Esophagus mucosa (tissue), 1 donor: ENCODE measurements around the gene ARPC1A. TPM values are rescaled to one million over a fixed set of nuclear protein-coding genes. Genes with fewer than 3 reads are reported as not detected.
A peak's percentile ranks its signal among the peaks of the same experiment; 100 is the strongest.
"Not testable (repeated sequence)": the region's sequence is repeated elsewhere in the genome, so short reads cannot be mapped to it uniquely, and the experiment has no call there.

Source experiments
- ATAC-seq: fragments of 200-7000 bp; cut with Tn5 transposase; one replicate; pipeline ENCODE4 v1.9.1; 2020
- total RNA-seq: library from RNA; stranded (reverse); gene quantifications from one replicate; pipeline ENCODE4 v1.2.4, GENCODE V29; 2023
- donor health status: DM: yes; HTN: yes; CAD: no.

The ARPC1A gene
- total RNA-seq, 1 donor from 2014 or later: 182 TPM

GRCh38 chr7:99371376-99371920, 45.8 kb downstream of the ARPC1A start:
- ATAC-seq: no peak

DNA sequence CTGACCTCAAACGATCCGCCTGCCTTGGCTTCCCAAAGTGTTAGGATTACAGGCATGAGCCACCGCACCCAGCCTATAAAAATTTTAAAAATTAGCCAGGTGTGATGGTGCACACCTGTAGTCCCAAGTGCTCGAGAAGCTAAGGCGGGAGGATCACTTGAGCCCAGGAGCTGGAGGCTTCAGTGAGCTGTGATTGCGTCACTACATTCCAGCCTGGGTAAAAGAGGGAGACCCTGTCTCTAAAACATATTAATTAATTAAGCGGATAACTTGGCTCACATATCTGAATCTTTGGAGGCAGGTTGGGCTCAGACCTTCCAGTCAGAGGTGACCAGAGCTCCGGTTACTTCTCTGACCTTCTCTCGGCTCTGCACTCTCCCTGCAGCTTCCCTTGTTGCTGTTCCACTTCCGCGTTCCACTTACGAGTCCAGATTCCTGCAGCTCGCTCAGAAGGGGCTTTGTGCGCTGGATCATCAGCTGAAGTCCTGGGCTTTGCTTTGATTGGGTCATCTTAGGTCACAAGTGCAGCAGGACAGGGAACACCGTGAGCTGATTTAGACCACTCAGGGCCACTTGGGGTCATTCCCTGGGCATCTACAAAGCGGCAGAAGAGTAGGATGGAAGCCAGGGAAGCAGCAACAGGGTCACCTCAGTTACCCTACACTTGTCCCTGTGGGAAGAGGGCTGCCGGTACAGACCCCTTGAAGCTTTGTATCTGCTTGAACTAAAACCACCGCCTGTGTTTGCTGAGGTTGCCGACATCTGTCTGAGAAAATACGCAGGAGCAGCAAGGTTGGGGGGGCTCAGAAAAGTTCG, 46.8 kb downstream of the ARPC1A start:
- no peak for ATAC-seq

GRCh38 chr7:99373091-99374066, 47.7 kb downstream of the ARPC1A start:
- ATAC-seq: no peak

DNA sequence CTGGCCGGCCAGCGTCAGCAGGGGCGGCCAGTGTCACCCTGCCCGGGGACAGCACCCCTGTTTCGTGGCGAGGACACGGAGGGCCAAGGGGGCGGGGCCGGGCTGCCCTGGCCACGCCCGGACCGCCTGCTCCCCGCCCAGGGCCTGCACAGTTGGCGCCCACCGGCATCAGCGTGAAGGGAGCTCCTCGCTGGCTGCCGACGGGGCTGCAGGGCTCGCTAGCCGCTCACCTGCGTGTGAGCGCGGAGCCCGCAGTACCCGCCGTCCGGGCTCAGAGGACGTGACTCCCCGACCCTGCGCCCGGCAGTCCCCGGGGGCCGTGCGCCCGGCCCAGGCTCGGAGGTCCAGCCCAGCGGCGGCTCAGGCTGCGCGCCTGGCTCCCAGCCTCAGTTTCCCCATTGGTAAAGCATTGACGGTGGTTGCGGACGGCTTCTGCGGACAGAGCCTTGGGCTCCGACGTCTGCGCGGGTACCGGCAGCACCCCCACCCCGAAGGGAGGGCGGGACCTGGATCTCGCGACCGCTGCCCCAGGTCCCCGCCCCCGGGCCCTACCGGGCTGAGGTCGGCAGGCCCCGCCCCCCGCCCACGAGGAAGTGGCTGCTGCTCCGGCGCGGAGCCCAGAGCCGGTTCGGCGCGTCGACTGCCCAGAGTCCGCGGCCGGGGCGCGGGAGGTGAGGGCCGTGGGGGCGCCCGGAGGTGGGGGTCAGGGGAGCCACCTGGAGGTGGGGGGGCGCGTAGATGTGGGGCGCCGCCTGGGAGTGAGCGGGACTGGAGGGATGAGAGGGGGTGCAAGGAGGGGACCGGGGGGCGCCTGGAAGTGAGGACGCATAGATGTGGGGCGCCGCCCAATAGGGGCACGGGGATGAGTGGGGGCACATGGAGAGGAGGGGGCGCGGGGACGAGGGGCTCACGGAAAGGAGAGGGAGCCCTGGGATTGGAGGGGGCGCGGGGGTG, 48.7 kb downstream of the ARPC1A start, which contains the start of gene ARPC1B:
Gene ARPC1B (plus strand): TSS at position 620 of the 954 bp plus-strand sequence. CDS start 10,985 bp downstream, outside the sequence.
- ATAC-seq: peak; percentile 65

GRCh38 chr7:99375070-99375807, 49.5 kb downstream of the ARPC1A start:
- ATAC-seq: peak; percentile 68

- peak; percentile 63 for ATAC-seq
Observed at GRCh38 chr7:99379043-99379577, 53.4 kb downstream of the ARPC1A start.

GRCh38 chr7:99379693-99380031, 54.0 kb downstream of the ARPC1A start:
- ATAC-seq: not testable (repeated sequence)

DNA sequence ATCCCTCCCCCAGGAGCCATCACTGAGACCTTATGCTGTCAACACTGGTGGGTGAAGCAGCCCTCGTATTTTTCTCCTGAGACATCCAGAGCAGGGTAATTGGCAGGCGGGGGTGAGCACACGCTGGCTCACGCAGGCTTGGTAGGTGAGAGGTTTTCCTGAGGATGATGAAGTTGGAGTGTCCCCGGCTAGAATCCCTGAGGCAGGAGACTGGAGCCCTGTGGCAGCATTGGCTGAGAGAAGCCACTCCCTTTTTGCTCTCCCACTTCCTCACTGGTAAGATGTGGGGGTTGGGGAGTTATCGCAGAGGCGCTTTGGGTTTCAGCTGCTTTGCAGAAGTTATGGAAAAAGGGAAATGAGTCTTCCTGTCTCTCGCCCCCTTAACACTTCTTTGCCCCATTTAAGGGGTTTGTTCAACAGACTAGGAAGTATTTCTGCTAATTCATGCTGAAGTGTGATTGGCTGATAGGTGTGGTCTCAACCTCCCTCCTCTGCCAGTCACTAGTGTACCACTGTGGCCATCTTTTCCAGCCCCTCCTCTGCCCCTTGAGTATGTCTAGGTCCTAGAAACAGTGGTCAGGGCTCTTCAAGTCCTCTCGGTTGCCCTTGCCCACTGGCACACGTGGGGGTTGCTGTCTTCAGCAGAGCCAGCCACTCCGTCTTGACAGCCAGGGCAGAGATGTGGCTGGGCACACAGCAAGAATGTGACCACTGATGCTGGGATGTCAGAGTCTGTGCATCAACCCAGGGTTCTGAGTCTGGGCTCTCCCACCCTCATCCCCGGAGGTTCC, 54.5 kb downstream of the ARPC1A start:
- peak; percentile 6 for ATAC-seq

- peak; percentile 66 for ATAC-seq
Observed at GRCh38 chr7:99380823-99381663, 55.3 kb downstream of the ARPC1A start.

- ATAC-seq: no peak
Observed at GRCh38 chr7:99381664-99382075, 56.0 kb downstream of the ARPC1A start.

- ATAC-seq: no peak
Observed at GRCh38 chr7:99383203-99383602, 57.5 kb downstream of the ARPC1A start.

GRCh38 chr7:99383791-99384370, 58.2 kb downstream of the ARPC1A start:
- no peak for ATAC-seq

- no peak for ATAC-seq
Observed at GRCh38 chr7:99384523-99384922, 58.8 kb downstream of the ARPC1A start.

- no peak for ATAC-seq
Observed at GRCh38 chr7:99385564-99385963, 59.9 kb downstream of the ARPC1A start.

GRCh38 chr7:99386584-99387238, 61.0 kb downstream of the ARPC1A start:
- no peak for ATAC-seq

GRCh38 chr7:99387239-99387635, 61.5 kb downstream of the ARPC1A start:
- ATAC-seq: not testable (repeated sequence)

DNA sequence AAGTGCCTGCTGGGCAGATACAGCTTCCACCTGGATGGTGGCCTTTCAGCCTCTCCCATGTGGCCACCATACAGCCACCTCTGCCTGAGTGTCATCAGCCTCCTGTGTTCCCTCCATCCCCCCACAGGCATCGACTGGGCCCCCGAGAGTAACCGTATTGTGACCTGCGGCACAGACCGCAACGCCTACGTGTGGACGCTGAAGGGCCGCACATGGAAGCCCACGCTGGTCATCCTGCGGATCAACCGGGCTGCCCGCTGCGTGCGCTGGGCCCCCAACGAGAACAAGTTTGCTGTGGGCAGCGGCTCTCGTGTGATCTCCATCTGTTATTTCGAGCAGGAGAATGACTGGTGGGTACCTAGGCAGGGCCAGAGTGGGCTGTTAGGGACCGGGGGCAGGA, 62.2 kb downstream of the ARPC1A start:
- ATAC-seq: no peak

- ATAC-seq: no peak
Observed at GRCh38 chr7:99389772-99390171, 64.1 kb downstream of the ARPC1A start.
